Stomach (tissue), 9 donors: ENCODE results near the gene PRMT7. TPM values are rescaled to one million over a fixed set of nuclear protein-coding genes. Genes with fewer than 3 reads are reported as not detected.

Experiments used
- DNase-seq, 2 donors: peaks; one replicate each; pipeline versions ENCODE4 v3.0.0 to v3.0.0-alpha.2; 2013 to 2019
- H3K27ac ChIP-seq, 5 donors: fragments of 200-600 bp in 4 of 5; sonication (generic) in 4 of 5; one replicate each; pipeline ENCODE4 v1.5.1; 2013 to 2019; ENCODE audit warnings: mild to moderate bottlenecking in 1 of 5, moderate library complexity in 1 of 5
- H3K27me3 ChIP-seq, 3 donors: fragments of 200-600 bp; sonication (generic); one replicate each; pipeline ENCODE4 v1.5.1; 2017 to 2019; ENCODE audit warnings: mixed run types in 1 of 3
- H3K36me3 ChIP-seq, 4 donors: fragments of 200-600 bp; sonication (generic); 1 replicate in 3 of 4; 2 replicates in 1 of 4; pipeline ENCODE4 v1.5.1; 2016 to 2019
- H3K4me1 ChIP-seq, 4 donors: fragments of 200-600 bp; sonication (generic); one replicate each; pipeline ENCODE4 v1.5.1; 2016 to 2019
- H3K4me3 ChIP-seq, 4 donors: fragments of 200-600 bp; sonication (generic) in 3 of 4; one replicate each; pipeline ENCODE4 v1.5.1; 2016 to 2019; ENCODE audit warnings: mild to moderate bottlenecking in 1 of 4
- H3K9me3 ChIP-seq, 4 donors: fragments of 200-600 bp; sonication (generic); one replicate each; pipeline ENCODE4 v1.5.1; 2016 to 2019
- CTCF ChIP-seq, 7 experiments: fragments of 450-650 bp in 4 of 7; fragments of 200-600 bp in 3 of 7; sonication (generic) in 3 of 7; IDR thresholded peaks; one replicate each; pipeline ENCODE4 v1.5.1; 2016 to 2019; ENCODE audit warnings: antibody characterized with exemption in 7 of 7, control low read depth in 2 of 7, mild to moderate bottlenecking in 1 of 7
- EP300 ChIP-seq: sonication (generic); formaldehyde crosslinking; IDR thresholded peaks from one replicate; pipeline ENCODE4 v1.6.1; 2017; ENCODE audit warnings: antibody characterized with exemption
- POLR2A ChIP-seq, 4 donors: fragments of 450-650 bp; IDR thresholded peaks; one replicate each; pipeline ENCODE4 v1.6.1; 2016; ENCODE audit warnings: antibody characterized with exemption in 4 of 4, control low read depth in 2 of 4, mild to moderate bottlenecking in 1 of 4, moderate library complexity in 1 of 4
- POLR2AphosphoS5 ChIP-seq, 3 donors: sonication (generic); formaldehyde crosslinking; IDR thresholded peaks; one replicate each; pipeline ENCODE4 v1.6.1; 2016; ENCODE audit warnings: antibody characterized with exemption in 3 of 3
- whole genome bisulfite sequencing, 5 donors: extraction: QIAGEN DNeasy Blood & Tissue Kit in 3 of 5; methylation state at CpG; one replicate each; pipeline versions ENCODE4 v1.1.5 to v1.1.7; 2013 to 2018; 5-methylcytosine and 5-hydroxymethylcytosine counted together
- intact Hi-C: fragments of 100-400 bp; cut with DNase I; formaldehyde crosslinking; loops from one replicate; pipeline ENCODE4 v1.15.1; 2023; ENCODE audit warnings: low total_unique reads
- polyA plus RNA-seq, 3 donors: library from polyadenylated mRNA; stranded (reverse); fragments of 200-250 nt; gene quantifications; one replicate each; pipeline ENCODE4 v1.2.3, GENCODE V29; 2013
- total RNA-seq, 5 donors: library from RNA; depleted of rRNA; stranded (reverse); fragments of >200 nt; gene quantifications; one replicate each; pipeline versions ENCODE4 v1.1.0 to v1.2.3, GENCODE V29; 2014 to 2016
- donor health status: healthy with polysubstance abuse.
- donor health status: Bipolar disorder and iron deficiency.
- donor health status: healthy.

The PRMT7 gene
- total and polyA plus RNA-seq, 8 donors: 22.4 to 88.8 (median 37.2) TPM

GRCh38 chr16:68369697-68370580 is 59.1 kb downstream of the PRMT7 start:
- no peak overlapping the region for H3K27ac ChIP-seq
- intact Hi-C loops: no loop called here
- H3K4me1 ChIP-seq: peaks cover 0 to 25% (median 11%) of the 10 kb centered on the region in 4 donors
- whole genome bisulfite sequencing, 5 donors: 76 to 86% (median 81%) methylated on average over 19 to 23 of the region's 23 CpGs
- H3K4me3 ChIP-seq: no peak overlapping the region
- TF ChIP-seq EP300 (no peak), CTCF (IDR thresholded peaks at IDR 0.05) (no peak), POLR2A (IDR thresholded peaks at IDR 0.05) (no peak), POLR2AphosphoS5 (IDR thresholded peaks at IDR 0.05) (no peak)
- DNase-seq: no peak
- peaks cover 0 to 27% (median 9%) of the 10 kb centered on the region in 4 donors for H3K36me3 ChIP-seq
- H3K9me3 ChIP-seq: no peaks in the 10 kb centered on the region
- H3K27me3 ChIP-seq: peaks cover 0 to 31% (median 3%) of the 10 kb centered on the region in 3 donors

GRCh38 chr16:68370581-68371275 is 59.9 kb downstream of the PRMT7 start:
- Histone ChIP-seq H3K27ac (no peak overlapping the region), H3K9me3 (no peaks in the 10 kb centered on the region), H3K4me1 (peaks cover 0 to 21% (median 8%) of the 10 kb centered on the region in 4 donors), H3K36me3 (peaks cover 0 to 23% (median 9%) of the 10 kb centered on the region in 4 donors), H3K27me3 (peaks cover 0 to 24% (median 2%) of the 10 kb centered on the region in 3 donors), H3K4me3 (no peak overlapping the region)
- intact Hi-C loops: no loop called here
- DNase-seq: no peak
- WGBS, 5 donors: 81 to 93% (median 87%) methylated on average over 28 to 32 of the region's 32 CpGs
- TF ChIP-seq POLR2A (IDR thresholded peaks at IDR 0.05) (no peak), EP300 (no peak), CTCF (IDR thresholded peaks at IDR 0.05) (no peak), POLR2AphosphoS5 (IDR thresholded peaks at IDR 0.05) (no peak)

- Histone ChIP-seq H3K4me3 (no peak overlapping the region), H3K27me3 (peaks cover 0 to 18% (median 0%) of the 10 kb centered on the region in 3 donors), H3K27ac (no peak overlapping the region), H3K9me3 (no peaks in the 10 kb centered on the region), H3K36me3 (peaks cover 0 to 25% (median 9%) of the 10 kb centered on the region in 4 donors), H3K4me1 (peaks cover 0 to 21% (median 8%) of the 10 kb centered on the region in 4 donors)
- no peak for TF ChIP-seq CTCF (IDR thresholded peaks at IDR 0.05)
- TF ChIP-seq POLR2A (IDR thresholded peaks at IDR 0.05): no peak
- TF ChIP-seq EP300: no peak
- no peak for TF ChIP-seq POLR2AphosphoS5 (IDR thresholded peaks at IDR 0.05)
- WGBS, 5 donors: 93 to 96% (median 94%) methylated on average over 8 to 27 of the region's 27 CpGs
- no peak for DNase-seq
- intact Hi-C loops: no loop called here
Observed at GRCh38 chr16:68371276-68371651, 60.4 kb downstream of the PRMT7 start.

GRCh38 chr16:68371706-68372380 is 61.0 kb downstream of the PRMT7 start:
- no peak for DNase-seq
- H3K4me1 ChIP-seq: peaks cover 0 to 21% (median 8%) of the 10 kb centered on the region in 4 donors
- no peak for TF ChIP-seq CTCF (IDR thresholded peaks at IDR 0.05)
- TF ChIP-seq EP300: no peak
- H3K9me3 ChIP-seq: no peaks in the 10 kb centered on the region
- H3K27ac ChIP-seq: no peak overlapping the region
- intact Hi-C loops: no loop called here
- H3K27me3 ChIP-seq: peaks cover 0 to 12% (median 0%) of the 10 kb centered on the region in 3 donors
- H3K4me3 ChIP-seq: no peak overlapping the region
- WGBS, 5 donors: 92 to 96% (median 94%) methylated on average over 40 of the region's 40 CpGs
- H3K36me3 ChIP-seq: peaks cover 0 to 29% (median 9%) of the 10 kb centered on the region in 4 donors
